OCI-LY3 (cell line): ENCODE results near the gene STPG4.

Experiments
- EZH2phosphoT487 ChIP-seq: fragments of 200-600 bp; shearing (Covaris generic); IDR thresholded peaks from 2 replicates; pipeline ENCODE4 v1.6.1; 2018; ENCODE audit warnings: antibody characterized with exemption, mixed run types, low read depth
- TF ChIP-seq, protein P1 (sequence below): fragments of 200-600, 300-600 bp; sonication (generic); IDR thresholded peaks from 2 replicates; pipeline ENCODE4 v1.5.1; 2014; ENCODE audit warnings: antibody characterized with exemption, low read length, low read depth

DNA sequence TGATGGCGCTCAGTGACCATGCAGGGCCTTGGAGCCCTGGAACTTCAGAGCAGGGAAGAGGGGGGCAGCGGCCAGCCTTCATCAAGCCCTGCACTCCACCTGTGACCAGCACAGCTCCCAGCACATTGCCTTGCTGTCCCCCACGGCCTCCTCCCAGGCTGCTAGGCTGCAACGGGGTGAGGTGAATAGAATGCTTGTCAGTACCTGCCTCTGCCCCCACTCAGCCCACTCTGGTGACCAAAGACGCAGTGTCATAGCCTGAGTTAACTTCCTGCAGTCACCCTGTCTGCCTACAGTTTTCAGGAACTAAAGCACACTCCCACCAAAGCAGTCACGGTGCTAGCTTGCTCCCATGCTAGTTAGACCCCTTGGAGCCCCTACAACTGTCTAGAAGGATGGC, 72.1 kb downstream of the STPG4 start:
- TF ChIP-seq, protein P1, sequence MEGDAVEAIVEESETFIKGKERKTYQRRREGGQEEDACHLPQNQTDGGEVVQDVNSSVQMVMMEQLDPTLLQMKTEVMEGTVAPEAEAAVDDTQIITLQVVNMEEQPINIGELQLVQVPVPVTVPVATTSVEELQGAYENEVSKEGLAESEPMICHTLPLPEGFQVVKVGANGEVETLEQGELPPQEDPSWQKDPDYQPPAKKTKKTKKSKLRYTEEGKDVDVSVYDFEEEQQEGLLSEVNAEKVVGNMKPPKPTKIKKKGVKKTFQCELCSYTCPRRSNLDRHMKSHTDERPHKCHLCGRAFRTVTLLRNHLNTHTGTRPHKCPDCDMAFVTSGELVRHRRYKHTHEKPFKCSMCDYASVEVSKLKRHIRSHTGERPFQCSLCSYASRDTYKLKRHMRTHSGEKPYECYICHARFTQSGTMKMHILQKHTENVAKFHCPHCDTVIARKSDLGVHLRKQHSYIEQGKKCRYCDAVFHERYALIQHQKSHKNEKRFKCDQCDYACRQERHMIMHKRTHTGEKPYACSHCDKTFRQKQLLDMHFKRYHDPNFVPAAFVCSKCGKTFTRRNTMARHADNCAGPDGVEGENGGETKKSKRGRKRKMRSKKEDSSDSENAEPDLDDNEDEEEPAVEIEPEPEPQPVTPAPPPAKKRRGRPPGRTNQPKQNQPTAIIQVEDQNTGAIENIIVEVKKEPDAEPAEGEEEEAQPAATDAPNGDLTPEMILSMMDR = no peak
- TF ChIP-seq EZH2phosphoT487 = no peak
